ENCODE results near the gene ZDHHC16. TPM values are rescaled to one million over a fixed set of nuclear protein-coding genes. Genes with fewer than 3 reads are reported as not detected.

The ZDHHC16 gene
- total RNA-seq, result 20.7 and 22.6 TPM in 2 replicates

DNA sequence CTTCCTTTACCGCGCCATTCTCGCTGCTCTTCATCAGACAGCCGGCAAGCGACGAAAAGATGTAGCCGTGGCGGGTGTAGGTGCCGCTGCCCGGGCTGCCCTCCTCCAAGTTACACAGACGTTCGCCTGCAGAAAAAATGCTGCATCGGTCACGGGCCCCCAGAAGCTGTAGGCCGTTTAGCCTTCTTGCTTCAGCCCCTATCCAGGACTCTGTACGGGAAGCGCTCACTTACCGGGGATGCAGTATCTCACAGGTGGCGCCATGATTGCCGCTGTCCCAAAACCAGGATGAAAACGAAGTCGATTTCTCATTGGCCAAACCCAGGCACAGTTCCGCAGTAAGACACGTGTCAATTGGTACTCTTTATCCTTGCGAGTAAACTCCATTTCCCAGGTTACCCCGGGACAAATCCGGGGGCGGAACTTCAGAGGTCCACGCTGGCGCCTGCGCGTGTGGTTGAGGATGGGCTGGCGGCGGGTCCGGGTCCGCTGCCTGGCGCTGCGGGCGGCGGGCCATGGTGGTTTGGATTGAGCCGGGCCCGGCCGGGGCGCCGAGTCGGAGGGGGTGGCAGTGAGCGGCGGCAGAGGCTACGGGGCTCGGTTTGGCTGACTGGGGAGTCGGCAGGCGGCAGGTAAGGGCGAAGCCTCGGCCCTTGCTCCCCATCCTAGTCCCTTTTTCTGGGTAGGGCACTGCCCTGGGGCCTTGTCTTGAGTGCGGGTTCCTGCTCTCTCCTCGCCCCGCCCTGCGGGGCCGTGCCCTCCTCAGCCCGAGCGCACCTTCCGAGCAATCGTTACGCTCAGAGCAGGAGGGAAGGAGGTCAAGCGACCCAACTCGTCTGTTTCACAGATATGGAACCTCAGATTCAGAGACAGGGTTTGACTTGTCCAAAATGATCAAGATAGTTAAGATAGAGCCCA is at the start of gene ZDHHC16, which contains the start of gene EXOSC1:
Gene ZDHHC16, plus strand, starts transcription at position 454 of the 918 bp plus-strand sequence. CDS start 5,501 bp downstream, outside the sequence.
Gene EXOSC1, minus strand, starts transcription at position 285 of the 918 bp plus-strand sequence. Its CDS starts 21 bp downstream, at position 264.

DNA sequence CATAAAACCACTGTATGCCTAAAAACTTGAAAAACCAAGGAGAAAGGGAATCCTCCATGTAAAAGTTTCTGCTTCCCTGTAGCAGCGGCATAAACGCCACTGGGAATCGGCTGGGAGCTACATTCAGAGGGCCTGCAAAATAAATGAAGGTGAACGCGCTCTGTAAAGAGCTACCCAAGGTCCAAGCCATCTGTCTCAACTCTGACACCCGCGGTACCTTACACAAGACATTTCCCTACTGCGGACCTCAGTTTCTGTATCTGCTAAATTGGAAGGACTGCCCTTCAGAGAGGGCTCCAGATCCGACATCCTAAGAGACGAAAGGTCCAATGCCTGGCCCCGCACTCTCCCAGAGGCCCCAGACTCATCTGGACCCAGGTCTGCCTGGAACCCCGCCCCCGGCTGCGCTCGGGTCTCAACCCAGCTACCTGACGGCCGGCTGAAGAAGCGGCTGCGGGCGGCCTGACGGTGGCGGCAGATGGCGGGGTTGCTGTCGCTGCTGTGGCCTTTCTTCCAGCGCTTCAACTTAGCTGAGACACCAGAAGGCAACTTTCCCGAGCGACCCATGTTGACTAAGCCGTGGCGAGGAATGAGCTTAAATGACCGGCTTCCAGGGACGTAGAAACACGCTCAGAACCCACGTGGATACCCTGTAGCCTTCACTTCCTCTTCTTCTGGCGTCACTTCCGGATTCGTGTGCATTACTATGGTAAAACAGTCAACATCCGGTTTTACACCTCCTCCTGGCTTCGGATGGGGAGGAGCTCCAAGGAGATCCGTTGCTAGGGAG is 45.1 kb upstream of the ZDHHC16 start, which contains the start of gene RRP12:
Gene RRP12, minus strand, starts transcription at position 676 of the 790 bp plus-strand sequence. Its CDS starts 109 bp downstream, at position 567.

DNA sequence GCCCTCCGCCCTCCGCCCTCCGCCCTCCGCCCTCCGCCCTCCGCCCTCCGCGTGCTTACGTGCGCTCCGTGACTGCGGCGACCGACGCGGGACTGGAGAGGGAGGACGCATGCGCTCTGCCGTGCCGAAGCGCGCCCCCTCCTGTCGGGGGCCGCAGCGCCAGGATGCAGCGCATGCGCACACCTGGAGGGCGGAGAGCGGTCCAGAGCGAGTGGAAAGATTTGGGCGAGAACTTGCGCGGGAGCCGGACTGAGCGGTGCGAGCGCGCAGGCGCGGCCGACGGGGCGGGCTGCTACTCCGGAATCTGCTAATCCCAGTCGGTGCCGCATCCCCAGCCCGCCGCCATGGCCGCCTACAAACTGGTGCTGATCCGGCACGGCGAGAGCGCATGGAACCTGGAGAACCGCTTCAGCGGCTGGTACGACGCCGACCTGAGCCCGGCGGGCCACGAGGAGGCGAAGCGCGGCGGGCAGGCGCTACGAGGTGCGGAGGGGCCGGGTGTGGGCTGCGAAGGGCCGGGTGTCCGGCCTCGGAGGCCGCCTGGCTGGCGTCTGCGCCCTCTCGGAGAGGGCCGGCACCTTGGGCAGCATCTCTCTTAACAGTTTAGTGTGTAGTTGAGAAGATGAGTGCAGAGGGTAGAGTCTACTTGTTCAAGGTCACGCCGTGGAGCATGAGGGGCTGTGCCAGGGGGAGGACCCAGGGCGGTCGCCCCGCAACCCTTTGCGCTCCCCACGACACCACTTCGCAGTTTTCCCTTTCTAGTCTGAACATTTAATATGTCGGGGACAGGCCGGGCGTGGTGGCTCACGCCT is 19.8 kb upstream of the ZDHHC16 start, which contains the start of gene PGAM1:
Gene PGAM1, plus strand, starts transcription at position 228 of the 812 bp plus-strand sequence. Its CDS starts 117 bp downstream, at position 345.

DNA sequence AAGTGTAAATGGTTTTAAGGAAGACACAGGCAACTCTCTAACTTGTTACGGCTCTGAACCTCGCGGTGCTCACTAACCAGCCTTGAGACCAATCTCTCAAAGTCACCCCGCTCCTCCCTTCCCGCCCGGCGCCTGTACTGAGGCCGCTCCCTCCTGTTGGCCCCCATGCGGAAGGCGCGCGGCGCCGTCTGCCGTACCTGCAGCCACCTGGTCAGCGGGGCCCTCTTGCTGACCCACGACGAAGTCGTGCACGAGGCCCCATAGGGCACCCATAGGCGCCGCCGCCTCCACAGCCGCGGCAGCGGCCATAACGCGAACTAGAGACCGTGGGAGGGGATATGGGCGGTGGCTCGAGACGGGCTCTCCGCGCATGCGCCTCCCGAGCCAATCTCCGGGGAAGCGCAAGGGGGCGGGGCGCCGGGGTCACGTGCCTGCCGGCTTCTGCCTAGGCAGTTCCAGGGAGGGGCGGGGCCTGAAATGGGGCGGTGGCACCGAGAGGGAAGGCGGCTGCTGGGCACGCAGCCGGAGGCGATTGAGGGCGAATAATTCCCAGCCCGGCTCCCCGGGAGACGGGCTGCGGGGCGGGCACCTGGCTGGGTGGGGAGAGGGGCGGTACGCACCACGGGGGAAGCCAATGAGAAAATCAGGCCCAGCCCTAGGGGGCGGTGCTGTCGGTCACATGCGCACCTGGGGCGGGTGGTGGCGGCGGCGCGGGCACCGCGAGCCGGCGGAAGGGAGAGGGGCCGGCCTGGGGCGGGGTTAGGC is 52.3 kb downstream of the ZDHHC16 start, which contains the start of gene MMS19:
Gene MMS19, minus strand, starts transcription at position 347 of the 765 bp plus-strand sequence. Its CDS starts 38 bp downstream, at position 309.

DNA sequence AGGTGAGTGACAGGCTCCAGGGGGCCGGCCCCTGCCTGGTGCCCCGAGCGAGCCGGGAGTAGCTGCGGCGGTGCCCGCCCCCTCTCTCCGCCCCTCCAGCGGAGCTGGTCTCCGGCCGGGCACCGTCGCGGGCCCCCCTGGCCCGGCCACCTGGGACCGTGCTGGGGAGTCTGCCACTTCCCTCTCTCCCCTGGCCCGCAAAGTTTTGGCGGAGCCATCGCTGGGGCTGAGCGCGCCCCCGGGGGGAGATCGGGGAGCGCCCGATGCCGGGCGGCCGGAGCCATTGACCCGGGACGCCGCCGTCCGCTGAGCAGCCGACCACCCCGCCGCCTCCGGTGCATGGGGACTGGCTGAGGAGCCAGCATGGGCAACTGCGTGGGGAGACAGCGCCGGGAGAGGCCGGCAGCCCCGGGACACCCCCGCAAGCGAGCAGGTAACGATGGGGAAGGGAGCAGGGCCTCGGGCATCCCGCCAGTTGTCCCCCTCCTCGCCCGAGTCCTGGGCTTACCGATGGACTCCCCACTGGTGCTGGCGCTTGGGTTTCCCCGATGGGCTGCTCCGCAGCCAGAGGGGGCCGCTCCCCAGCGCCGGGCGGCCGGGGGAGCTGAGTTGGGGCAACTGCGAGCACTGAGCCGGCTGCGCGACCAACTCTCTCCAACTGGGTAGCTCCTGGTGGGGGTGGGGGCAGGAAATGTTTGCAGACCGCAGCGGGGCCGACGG is 53.0 kb downstream of the ZDHHC16 start, which contains the start of gene UBTD1:
Gene UBTD1, plus strand, starts transcription at position 84 of the 720 bp plus-strand sequence. Its CDS starts 280 bp downstream, at position 364.

Other genes with a start within 250 kb of the ZDHHC16 start
- gene ARHGAP19, start 153.5 kb upstream of the ZDHHC16 start, total RNA-seq, result 10.9 and 11.6 TPM in 2 replicates
- 5.5 and 5.6 TPM in 2 replicates for gene FRAT1, start 126.9 kb upstream of the ZDHHC16 start, total RNA-seq
- gene FRAT2, start 111.4 kb upstream of the ZDHHC16 start, total RNA-seq, result 13.4 and 14.9 TPM in 2 replicates
- 5.9 and 9.6 TPM in 2 replicates for gene RRP12, start 44.8 kb upstream of the ZDHHC16 start, total RNA-seq
- 167 and 205 TPM in 2 replicates for gene PGAM1, start 20.0 kb upstream of the ZDHHC16 start, total RNA-seq
- 21.7 and 25.5 TPM in 2 replicates for gene EXOSC1, start 169 bp upstream of the ZDHHC16 start, total RNA-seq
- 50.7 and 55.1 TPM in 2 replicates for gene MMS19, start 52.2 kb downstream of the ZDHHC16 start, total RNA-seq
- 31.5 and 47.9 TPM in 2 replicates for gene UBTD1, start 52.7 kb downstream of the ZDHHC16 start, total RNA-seq
- gene ANKRD2, start 126.6 kb downstream of the ZDHHC16 start, total RNA-seq, result 0.11 and 0.26 TPM in 2 replicates
- gene HOGA1, start 138.2 kb downstream of the ZDHHC16 start, total RNA-seq, result 0.26 and 0.43 TPM in 2 replicates
- not detected in 2 replicates for gene C10orf62, start 143.5 kb downstream of the ZDHHC16 start, total RNA-seq
- gene MORN4, start 187.3 kb downstream of the ZDHHC16 start, total RNA-seq, result 2.2 and 2.3 TPM in 2 replicates
- gene PI4K2A, start 194.5 kb downstream of the ZDHHC16 start, total RNA-seq, result 9.1 and 9.2 TPM in 2 replicates
- 2.4 and 6.3 TPM in 2 replicates for gene AVPI1, start 241.1 kb downstream of the ZDHHC16 start, total RNA-seq